HEK293T (cell line): ENCODE data around the gene TMEM178B.

Experiments used
- ELF4 ChIP-seq: fragments of 450-650 bp; IDR thresholded peaks from 2 replicates; pipeline ENCODE4 v1.6.1; 2017; ENCODE audit warnings: antibody characterized with exemption
- FOXA1 ChIP-seq: fragments of 450-650 bp; IDR thresholded peaks from 2 replicates; pipeline ENCODE4 v1.6.1; 2016; ENCODE audit warnings: mild to moderate bottlenecking
- FOXK2 ChIP-seq: fragments of 450-650 bp; IDR thresholded peaks from 2 replicates; pipeline ENCODE4 v1.6.1; 2016; ENCODE audit warnings: mild to moderate bottlenecking
- NFRKB ChIP-seq: fragments of 450-650 bp; IDR thresholded peaks from 2 replicates; pipeline ENCODE4 v1.6.1; 2016; ENCODE audit warnings: mild to moderate bottlenecking, moderate library complexity
- SP1 ChIP-seq: fragments of 450-650 bp; IDR thresholded peaks from 2 replicates; pipeline ENCODE4 v1.6.1; 2017
- SUZ12 ChIP-seq: fragments of 450-650 bp; IDR thresholded peaks from 2 replicates; pipeline ENCODE4 v1.6.1; 2016; ENCODE audit warnings: mild to moderate bottlenecking
- ZNF384 ChIP-seq: fragments of 450-650 bp; IDR thresholded peaks from 2 replicates; pipeline ENCODE4 v1.6.1; 2016

DNA sequence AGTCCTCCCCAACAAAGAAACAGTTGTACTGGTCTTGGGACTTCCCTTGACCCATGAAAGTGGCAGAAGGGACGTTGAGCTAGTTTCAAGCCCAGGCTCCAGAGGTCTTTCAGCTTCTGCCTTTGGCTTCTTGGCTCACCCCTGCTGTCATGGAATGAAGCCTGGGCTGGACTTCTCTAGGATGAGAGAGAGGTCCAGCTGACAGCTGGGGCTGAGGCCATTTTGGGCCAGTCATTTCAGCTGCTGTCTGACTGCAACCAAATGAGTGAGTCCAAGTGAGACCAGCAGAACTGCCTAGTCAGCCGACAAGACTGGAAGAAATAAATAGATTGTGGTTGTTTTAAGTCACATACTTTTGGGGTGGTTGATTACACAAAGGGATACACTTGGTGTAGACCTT, 76.6 kb downstream of the TMEM178B start:
- TF ChIP-seq SP1: no peak
- TF ChIP-seq FOXK2: no peak
- no peak for TF ChIP-seq SUZ12
- TF ChIP-seq ELF4: no peak
- TF ChIP-seq FOXA1: no peak
- no peak for TF ChIP-seq NFRKB
- no peak for TF ChIP-seq ZNF384
